Nephron progenitor cell (in vitro differentiated cells): ENCODE measurements around the gene HSPH1.

Source experiments
- DNase-seq: peaks from one replicate; pipeline ENCODE4 v3.0.0; 2021
- H3K27ac Mint-ChIP-seq: 2 replicates; pipeline ENCODE4 v1.8.0; 2021; ENCODE audit warnings: mild to moderate bottlenecking, moderate library complexity, mixed read lengths
- H3K27me3 Mint-ChIP-seq: 2 replicates; pipeline ENCODE4 v1.8.0; 2021; ENCODE audit warnings: mild to moderate bottlenecking, low read depth, mixed read lengths; ENCODE audit not compliant: poor library complexity
- H3K36me3 Mint-ChIP-seq: 2 replicates; pipeline ENCODE4 v1.8.0; 2021; ENCODE audit warnings: low read depth, mixed read lengths
- H3K4me1 Mint-ChIP-seq: 2 replicates; pipeline ENCODE4 v1.8.0; 2021; ENCODE audit warnings: mixed read lengths
- H3K4me3 Mint-ChIP-seq: 2 replicates; pipeline ENCODE4 v1.8.0; 2021; ENCODE audit warnings: mild to moderate bottlenecking, moderate library complexity, mixed read lengths
- H3K9me3 Mint-ChIP-seq: 2 replicates; pipeline ENCODE4 v1.8.0; 2021; ENCODE audit warnings: mild to moderate bottlenecking, moderate library complexity, mixed read lengths
- CTCF ChIP-seq: fragments of 200-600 bp; sonication (generic); IDR thresholded peaks from 2 replicates; pipeline ENCODE4 v1.5.0; 2021; ENCODE audit warnings: antibody characterized with exemption

Gene HSPH1

DNA sequence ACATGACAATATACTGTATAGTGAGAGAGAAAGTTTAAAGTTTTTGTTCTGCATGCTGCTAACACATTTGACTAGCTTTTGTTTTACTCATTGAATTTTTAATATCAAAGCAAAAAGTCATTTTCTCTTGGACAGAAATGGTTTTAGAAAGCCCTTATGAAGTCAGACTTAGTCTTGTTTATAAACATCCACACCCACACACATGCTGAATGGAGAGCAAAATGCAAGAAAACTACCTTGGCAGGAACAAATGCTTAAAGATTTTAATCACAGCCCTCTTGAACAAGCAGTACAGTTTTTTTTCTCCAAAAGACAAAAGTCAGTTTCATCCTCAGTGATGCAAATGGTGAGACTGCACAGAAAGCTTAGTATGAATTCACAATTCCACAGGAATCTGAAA lies 25.0 kb downstream of the HSPH1 start:
- Mint-ChIP-seq H3K36me3 (peaks cover 69% of the 10 kb centered on the region), H3K27ac (no peak overlapping the region)

DNA sequence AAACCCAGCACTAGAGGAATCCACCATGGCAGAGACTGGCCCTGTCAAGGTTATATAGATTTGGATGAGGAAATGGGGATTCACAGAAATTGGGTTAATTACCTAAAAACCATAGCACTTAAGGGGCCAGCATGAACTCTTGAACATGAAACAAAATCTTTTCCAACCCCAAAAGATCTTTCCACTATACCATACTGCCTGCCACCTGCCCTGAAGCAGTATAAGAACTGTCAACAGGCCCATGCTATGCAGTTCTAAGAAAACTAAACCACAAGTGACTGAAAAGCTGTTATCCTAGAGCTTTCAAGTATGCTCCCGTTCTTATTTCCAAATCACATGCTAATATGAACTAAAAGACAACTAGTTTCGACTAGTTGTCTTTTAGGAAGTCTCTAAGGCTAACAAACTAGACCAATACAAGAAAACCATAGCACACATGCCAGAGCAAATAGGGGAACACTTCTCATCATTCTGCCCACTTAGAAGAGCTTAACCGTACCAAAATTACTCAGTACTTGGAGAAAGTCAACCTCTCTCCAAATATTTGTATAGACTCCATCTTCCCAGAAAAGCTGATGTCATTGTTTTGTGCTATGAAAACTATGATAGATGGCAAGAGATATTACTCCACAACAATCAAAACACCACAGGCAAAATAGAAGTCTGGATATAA lies 27.5 kb downstream of the HSPH1 start:
- no peak overlapping the region for H3K27ac Mint-ChIP-seq

More for the DNA sequence above, 25.0 kb downstream of the HSPH1 start:
- H3K4me3 Mint-ChIP-seq = no peak overlapping the region
- H3K4me1 Mint-ChIP-seq = peaks cover 6% of the 10 kb centered on the region
- no peaks in the 10 kb centered on the region for H3K9me3 Mint-ChIP-seq
- TF ChIP-seq CTCF = no peak
- no peaks in the 10 kb centered on the region for H3K27me3 Mint-ChIP-seq
- DNase-seq = no peak

DNA sequence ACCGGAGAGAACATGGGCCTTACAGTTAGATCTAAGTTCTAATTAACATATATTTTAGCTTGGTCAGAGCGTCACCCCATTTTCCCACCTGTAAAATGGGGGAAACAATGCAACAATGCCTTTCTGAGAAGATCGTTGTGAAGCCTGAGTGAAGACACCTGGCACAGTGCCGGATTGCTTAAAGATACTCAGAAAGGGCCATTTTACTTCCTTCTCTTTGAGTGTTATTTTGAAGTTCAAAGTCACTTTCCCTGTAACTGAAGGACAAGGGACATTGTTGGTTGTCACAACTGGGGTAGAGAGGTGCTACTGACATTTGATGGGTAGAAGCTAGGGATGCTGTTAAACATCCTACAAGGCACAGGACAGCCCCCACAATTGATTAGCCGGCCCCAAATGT lies 28.1 kb downstream of the HSPH1 start:
- H3K4me1 Mint-ChIP-seq = peaks cover 6% of the 10 kb centered on the region
- DNase-seq = no peak
- no peak overlapping the region for H3K27ac Mint-ChIP-seq
- no peaks in the 10 kb centered on the region for H3K27me3 Mint-ChIP-seq
- H3K36me3 Mint-ChIP-seq = peaks cover 41% of the 10 kb centered on the region
- no peak overlapping the region for H3K4me3 Mint-ChIP-seq
- H3K9me3 Mint-ChIP-seq = peaks cover 8% of the 10 kb centered on the region
- no peak for TF ChIP-seq CTCF

More for the DNA sequence above, 27.5 kb downstream of the HSPH1 start:
- Mint-ChIP-seq H3K27me3 (no peaks in the 10 kb centered on the region), H3K36me3 (peaks cover 47% of the 10 kb centered on the region), H3K4me3 (no peak overlapping the region), H3K9me3 (peaks cover 2% of the 10 kb centered on the region), H3K4me1 (peaks cover 6% of the 10 kb centered on the region)
- TF ChIP-seq CTCF = no peak
- no peak for DNase-seq

DNA sequence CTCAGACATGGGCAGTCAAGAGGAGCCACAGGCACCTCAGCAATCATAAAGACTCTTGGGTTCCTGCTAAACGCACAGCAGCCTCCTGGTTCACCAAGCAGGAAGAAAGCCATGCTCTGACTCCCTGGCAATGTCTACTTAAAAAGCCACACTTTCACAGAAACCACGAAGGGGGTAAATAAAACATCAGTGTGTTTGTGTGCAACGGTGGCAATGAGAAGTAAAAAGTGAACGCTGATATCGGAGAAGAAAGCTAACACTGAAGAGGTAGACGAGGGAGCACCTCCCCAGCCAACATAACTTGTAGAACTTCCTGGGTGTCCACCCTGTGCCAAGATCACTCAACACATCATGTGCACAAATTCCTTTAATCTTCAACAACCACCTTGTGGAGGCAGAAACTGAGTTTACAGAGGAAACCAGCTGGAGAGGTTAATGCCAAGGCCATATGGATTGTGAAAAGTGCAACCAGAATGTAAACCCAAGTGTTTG lies 30.2 kb downstream of the HSPH1 start:
- H3K36me3 Mint-ChIP-seq = peaks cover 22% of the 10 kb centered on the region
- no peak for DNase-seq
- no peak for TF ChIP-seq CTCF
- H3K4me3 Mint-ChIP-seq = no peak overlapping the region
- H3K9me3 Mint-ChIP-seq = peaks cover 24% of the 10 kb centered on the region
- H3K27me3 Mint-ChIP-seq = no peaks in the 10 kb centered on the region
- H3K4me1 Mint-ChIP-seq = peaks cover 6% of the 10 kb centered on the region
- H3K27ac Mint-ChIP-seq = no peak overlapping the region

DNA sequence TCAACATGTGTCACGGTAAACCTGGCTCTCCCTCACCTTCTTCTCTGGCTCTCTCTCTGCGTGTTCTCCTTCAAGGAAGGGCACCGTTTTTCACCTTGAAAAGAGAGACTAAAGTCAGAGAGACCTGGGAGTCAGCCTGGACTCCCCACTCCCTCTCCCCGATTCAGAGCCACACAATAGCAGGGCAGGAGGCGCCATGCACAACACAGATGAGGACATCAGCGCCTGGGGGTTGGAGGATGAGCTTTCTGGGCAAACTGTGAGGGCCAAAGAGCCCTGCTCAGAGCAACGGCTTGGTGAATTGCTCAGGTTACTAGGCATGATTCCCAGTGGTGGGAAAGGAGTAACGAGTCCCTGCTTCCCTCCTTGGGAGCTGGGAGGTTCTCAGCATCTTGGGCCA lies 32.3 kb downstream of the HSPH1 start:
- no peak overlapping the region for H3K4me3 Mint-ChIP-seq
- TF ChIP-seq CTCF = no peak
- peaks cover 11% of the 10 kb centered on the region for H3K36me3 Mint-ChIP-seq
- H3K9me3 Mint-ChIP-seq = peaks cover 26% of the 10 kb centered on the region
- no peaks in the 10 kb centered on the region for H3K27me3 Mint-ChIP-seq
- H3K27ac Mint-ChIP-seq = no peak overlapping the region
- no peak for DNase-seq
- H3K4me1 Mint-ChIP-seq = peaks cover 12% of the 10 kb centered on the region

DNA sequence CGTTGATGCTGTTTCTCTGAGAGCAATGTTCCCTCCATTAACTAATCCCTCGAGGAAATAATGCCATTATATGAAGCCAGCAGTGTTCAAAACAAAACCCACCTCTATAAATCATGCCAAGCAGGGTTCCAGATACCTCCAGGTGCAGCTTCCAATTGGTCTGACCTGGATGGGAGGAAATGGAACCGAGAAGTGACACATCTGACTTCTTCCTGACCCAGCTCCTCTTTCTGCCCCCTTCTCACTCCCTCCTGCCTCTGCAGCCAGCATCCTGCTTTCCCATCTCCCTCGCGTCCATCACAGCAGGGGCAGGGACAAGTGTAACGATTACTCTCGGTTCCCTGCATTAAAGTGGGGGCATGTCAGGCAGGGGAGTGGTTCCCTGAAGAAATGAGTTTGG lies 37.5 kb downstream of the HSPH1 start:
- peaks cover 13% of the 10 kb centered on the region for H3K27me3 Mint-ChIP-seq
- DNase-seq = no peak
- H3K9me3 Mint-ChIP-seq = peaks cover 28% of the 10 kb centered on the region
- no peak for TF ChIP-seq CTCF
- no peaks in the 10 kb centered on the region for H3K36me3 Mint-ChIP-seq
- no peak overlapping the region for H3K4me3 Mint-ChIP-seq
- peaks cover 33% of the 10 kb centered on the region for H3K4me1 Mint-ChIP-seq
- H3K27ac Mint-ChIP-seq = peak overlapping the region; percentile 34
